ENCODE measurements around the gene MMRN1. TPM values are rescaled to one million over a fixed set of nuclear protein-coding genes. Genes with fewer than 3 reads are reported as not detected.

Gene MMRN1
- total and polyA plus RNA-seq, 8 donors, result 0.56 to 7.1 (median 3.4) TPM

- intact Hi-C loops (cut with DNase I), result no loop called here
- WGBS, 2 donors, result 70 to 79% methylated on average over 3 of the region's 3 CpGs
- Histone ChIP-seq H3K4me3 (no peak overlapping the region), H3K4me1 (no peaks in the 10 kb centered on the region), H3K9me3 (no peaks in the 10 kb centered on the region), H3K36me3 (no peaks in the 10 kb centered on the region), H3K27me3 (no peaks in the 10 kb centered on the region), H3K27ac (no peak overlapping the region)
- DNase-seq (no peak), ATAC-seq (no peak), FAIRE-seq (no peak)
- no peak for TF ChIP-seq CTCF (IDR thresholded peaks at IDR 0.05)
These were observed 99.7 kb downstream of the MMRN1 start for GRCh38 chr4:89994176-89994873.

GRCh38 chr4:89995006-89995405 is 100.4 kb downstream of the MMRN1 start:
- ATAC-seq (no peak), DNase-seq (no peak), FAIRE-seq (no peak)
- Histone ChIP-seq H3K36me3 (no peaks in the 10 kb centered on the region), H3K4me1 (peaks cover 0 to 4% (median 0%) of the 10 kb centered on the region in 3 donors), H3K27me3 (no peaks in the 10 kb centered on the region), H3K4me3 (no peak overlapping the region), H3K9me3 (no peaks in the 10 kb centered on the region), H3K27ac (no peak overlapping the region)
- TF ChIP-seq CTCF (IDR thresholded peaks at IDR 0.05), result no peak
- intact Hi-C loops (cut with DNase I), result no loop called here
- 64 to 69% methylated on average over 4 of the region's 4 CpGs for WGBS, 2 donors

- ATAC-seq, result no peak
- Histone ChIP-seq H3K4me1 (peaks cover 0 to 5% (median 0%) of the 10 kb centered on the region in 3 donors), H3K27ac (no peak overlapping the region), H3K27me3 (no peaks in the 10 kb centered on the region), H3K9me3 (no peaks in the 10 kb centered on the region), H3K4me3 (no peak overlapping the region), H3K36me3 (no peaks in the 10 kb centered on the region)
- FAIRE-seq, result no peak
- DNase-seq, result no peak
- intact Hi-C loops (cut with DNase I), result no loop called here
- TF ChIP-seq CTCF (IDR thresholded peaks at IDR 0.05), result no peak
- 71 to 73% methylated on average over 2 of the region's 2 CpGs for WGBS, 2 donors
These were observed 101.2 kb downstream of the MMRN1 start for GRCh38 chr4:89995814-89996213.

GRCh38 chr4:89997171-89997704 is 102.6 kb downstream of the MMRN1 start:
- Histone ChIP-seq H3K36me3 (no peaks in the 10 kb centered on the region), H3K4me3 (no peak overlapping the region), H3K4me1 (peaks cover 0 to 5% (median 0%) of the 10 kb centered on the region in 3 donors), H3K9me3 (no peaks in the 10 kb centered on the region), H3K27ac (no peak overlapping the region), H3K27me3 (no peaks in the 10 kb centered on the region)
- intact Hi-C loops (cut with DNase I), result no loop called here
- FAIRE-seq, result no peak
- 91 to 92% methylated on average over 4 of the region's 4 CpGs for WGBS, 2 donors
- no peak for ATAC-seq
- no peak for TF ChIP-seq CTCF (IDR thresholded peaks at IDR 0.05)
- no peak for DNase-seq

- WGBS, 2 donors, result 72 to 75% methylated on average over 6 of the region's 6 CpGs
- ATAC-seq, result no peak
- intact Hi-C loops (cut with DNase I), result no loop called here
- FAIRE-seq, result no peak
- Histone ChIP-seq H3K27me3 (no peaks in the 10 kb centered on the region), H3K27ac (no peak overlapping the region), H3K9me3 (no peaks in the 10 kb centered on the region), H3K36me3 (no peaks in the 10 kb centered on the region), H3K4me1 (peaks cover 0 to 5% (median 0%) of the 10 kb centered on the region in 3 donors), H3K4me3 (no peak overlapping the region)
- no peak for TF ChIP-seq CTCF (IDR thresholded peaks at IDR 0.05)
- DNase-seq, result no peak
These were observed 103.9 kb downstream of the MMRN1 start for GRCh38 chr4:89998469-89999011.

Data from pancreas (tissue), 10 donors.